ENCODE results near the gene CFAP69. TPM values are rescaled to one million over a fixed set of nuclear protein-coding genes. Genes with fewer than 3 reads are reported as not detected.
A peak's percentile ranks its signal among the peaks of the same experiment; 100 is the strongest.

Gene CFAP69
- total RNA-seq, 1 experiment from 2014 or later: 15.0 TPM

- H3K79me2 ChIP-seq (ENCODE audit: low read depth): peaks cover 39% of the 10 kb centered on the region
- TF ChIP-seq, protein P1, sequence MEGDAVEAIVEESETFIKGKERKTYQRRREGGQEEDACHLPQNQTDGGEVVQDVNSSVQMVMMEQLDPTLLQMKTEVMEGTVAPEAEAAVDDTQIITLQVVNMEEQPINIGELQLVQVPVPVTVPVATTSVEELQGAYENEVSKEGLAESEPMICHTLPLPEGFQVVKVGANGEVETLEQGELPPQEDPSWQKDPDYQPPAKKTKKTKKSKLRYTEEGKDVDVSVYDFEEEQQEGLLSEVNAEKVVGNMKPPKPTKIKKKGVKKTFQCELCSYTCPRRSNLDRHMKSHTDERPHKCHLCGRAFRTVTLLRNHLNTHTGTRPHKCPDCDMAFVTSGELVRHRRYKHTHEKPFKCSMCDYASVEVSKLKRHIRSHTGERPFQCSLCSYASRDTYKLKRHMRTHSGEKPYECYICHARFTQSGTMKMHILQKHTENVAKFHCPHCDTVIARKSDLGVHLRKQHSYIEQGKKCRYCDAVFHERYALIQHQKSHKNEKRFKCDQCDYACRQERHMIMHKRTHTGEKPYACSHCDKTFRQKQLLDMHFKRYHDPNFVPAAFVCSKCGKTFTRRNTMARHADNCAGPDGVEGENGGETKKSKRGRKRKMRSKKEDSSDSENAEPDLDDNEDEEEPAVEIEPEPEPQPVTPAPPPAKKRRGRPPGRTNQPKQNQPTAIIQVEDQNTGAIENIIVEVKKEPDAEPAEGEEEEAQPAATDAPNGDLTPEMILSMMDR (conservative IDR thresholded peaks at IDR 0.05): no peak
- no peak for TF ChIP-seq EZH2 (IDR thresholded peaks at IDR 0.05; ENCODE audit: low read depth)
- no peaks in the 10 kb centered on the region for H3K27me3 ChIP-seq (ENCODE audit: insufficient read depth, low read depth)
- DNase-seq: no peak
- ChIA-PET POLR2A (ENCODE audit: unreplicated experiment) (no interaction called here), CTCF (no interaction called here)
- H3K9me2 ChIP-seq (ENCODE audit: insufficient read depth): no peaks in the 10 kb centered on the region
- H3K27ac ChIP-seq: no peak overlapping the region
- intact Hi-C loops (cut with micrococcal nuclease; ENCODE audit: unreplicated experiment): loop anchor here (2.0 kb wide), 1 partner anchor 34 kb away; the partner anchor contains the start of gene STEAP2
- no peaks in the 10 kb centered on the region for H3K9me3 ChIP-seq (ENCODE audit: insufficient read depth, low read depth)
- peak overlapping the region; percentile 93 for H2AFZ ChIP-seq
- H3K36me3 ChIP-seq (ENCODE audit: low read depth): no peaks in the 10 kb centered on the region
- H3K4me2 ChIP-seq: peak overlapping the region; percentile 74
- H4K20me1 ChIP-seq (ENCODE audit: insufficient read depth): no peaks in the 10 kb centered on the region
- H3F3A ChIP-seq (ENCODE audit: insufficient read depth, low read depth): no peaks in the 10 kb centered on the region
- peaks cover 16% of the 10 kb centered on the region for H3K4me1 ChIP-seq (replicated peaks; ENCODE audit: insufficient read depth)
- peak overlapping the region; percentile 76 for H3K4me3 ChIP-seq
- TSS peak; percentile 47 for BruUV-seq (replicated peaks)
Observed at GRCh38 chr7:90244565-90244908, 437 bp upstream of the CFAP69 start.

DNA sequence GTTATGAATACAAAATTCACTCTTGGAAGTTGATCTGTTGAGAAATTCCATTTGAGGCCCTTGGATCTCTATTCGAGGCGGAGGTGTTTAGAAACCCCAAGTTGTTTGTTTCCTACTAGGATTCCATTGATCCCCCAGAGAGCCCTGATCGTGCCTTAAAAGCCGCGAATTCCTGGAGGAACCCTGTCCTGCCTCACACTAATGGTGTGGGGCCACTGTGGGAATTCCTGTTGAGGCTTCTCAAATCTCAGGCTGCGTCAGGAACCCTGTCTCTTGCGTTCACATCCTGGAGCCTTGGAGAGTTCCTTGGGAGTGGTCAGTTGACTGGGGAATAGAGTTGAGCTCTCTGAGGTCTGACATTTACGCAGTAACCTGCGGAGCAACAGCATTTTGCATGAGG is 1.2 kb downstream of the CFAP69 start:
- Histone ChIP-seq H3K4me3 (peak overlapping the region; percentile 76), H3K36me3 (ENCODE audit: low read depth) (no peaks in the 10 kb centered on the region), H3K27ac (no peak overlapping the region), H2AFZ (peak overlapping the region; percentile 93), H3K9me2 (ENCODE audit: insufficient read depth) (no peaks in the 10 kb centered on the region), H3K27me3 (ENCODE audit: insufficient read depth, low read depth) (no peaks in the 10 kb centered on the region), H4K20me1 (ENCODE audit: insufficient read depth) (no peaks in the 10 kb centered on the region), H3F3A (ENCODE audit: insufficient read depth, low read depth) (peaks cover 10% of the 10 kb centered on the region), H3K9me3 (ENCODE audit: insufficient read depth, low read depth) (no peaks in the 10 kb centered on the region), H3K79me2 (ENCODE audit: low read depth) (peaks cover 49% of the 10 kb centered on the region), H3K4me2 (peak overlapping the region; percentile 74), H3K4me1 (replicated peaks; ENCODE audit: insufficient read depth) (peaks cover 32% of the 10 kb centered on the region)
- BruUV-seq (replicated peaks): TSS peak; percentile 32
- peak in 1 of 2 experiments; percentile 8 for DNase-seq
- intact Hi-C loops (cut with micrococcal nuclease; ENCODE audit: unreplicated experiment): no loop called here
- CTCF ChIA-PET: interaction anchor here (0.5 to 0.7 kb wide), 2 partner anchors 52 to 213 kb away, joined by 3 read pairs; no protein-coding TSS in a partner anchor
- TF ChIP-seq, protein P1 (conservative IDR thresholded peaks at IDR 0.05): no peak
- TF ChIP-seq EZH2 (IDR thresholded peaks at IDR 0.05; ENCODE audit: low read depth): no peak
- POLR2A ChIA-PET (ENCODE audit: unreplicated experiment): no interaction called here

GRCh38 chr7:90248706-90249105 is 3.7 kb downstream of the CFAP69 start:
- DNase-seq: no peak
- no peaks in the 10 kb centered on the region for H3K36me3 ChIP-seq (ENCODE audit: low read depth)
- intact Hi-C loops (cut with micrococcal nuclease; ENCODE audit: unreplicated experiment): no loop called here
- no peak overlapping the region for H3K27ac ChIP-seq
- H3K4me3 ChIP-seq: no peak overlapping the region
- no peaks in the 10 kb centered on the region for H3K9me3 ChIP-seq (ENCODE audit: insufficient read depth, low read depth)
- no TSS peak for BruUV-seq (replicated peaks)
- CTCF ChIA-PET: no interaction called here
- H3F3A ChIP-seq (ENCODE audit: insufficient read depth, low read depth): peaks cover 10% of the 10 kb centered on the region
- H2AFZ ChIP-seq: no peak overlapping the region
- POLR2A ChIA-PET (ENCODE audit: unreplicated experiment): no interaction called here
- H3K4me1 ChIP-seq (replicated peaks; ENCODE audit: insufficient read depth): peaks cover 41% of the 10 kb centered on the region
- H3K9me2 ChIP-seq (ENCODE audit: insufficient read depth): no peaks in the 10 kb centered on the region
- no peaks in the 10 kb centered on the region for H3K27me3 ChIP-seq (ENCODE audit: insufficient read depth, low read depth)
- no peaks in the 10 kb centered on the region for H4K20me1 ChIP-seq (ENCODE audit: insufficient read depth)
- TF ChIP-seq, protein P1 (conservative IDR thresholded peaks at IDR 0.05): no peak
- TF ChIP-seq EZH2 (IDR thresholded peaks at IDR 0.05; ENCODE audit: low read depth): no peak
- no peak overlapping the region for H3K4me2 ChIP-seq
- H3K79me2 ChIP-seq (ENCODE audit: low read depth): peaks cover 55% of the 10 kb centered on the region

All from PC-9 (cell line).